HepG2 (cell line): ENCODE measurements around the gene FANCG. TPM values are rescaled to one million over a fixed set of nuclear protein-coding genes. Genes with fewer than 3 reads are reported as not detected.
A peak's percentile ranks its signal among the peaks of the same experiment; 100 is the strongest.

ENCODE experiments used
- ASH2L ChIP-seq: fragments of 300-600, 200-600 bp; sonication (generic); IDR thresholded peaks from 2 replicates; pipeline ENCODE4 v1.7.0; 2017; ENCODE audit warnings: low read depth, mild to moderate bottlenecking, moderate library complexity, mixed read lengths, low read length; ENCODE audit not compliant: insufficient read length
- BCLAF1 ChIP-seq: fragments of 450-650 bp; IDR thresholded peaks from 2 replicates; pipeline ENCODE4 v1.6.1; 2017; ENCODE audit warnings: mild to moderate bottlenecking
- CC2D1A ChIP-seq: sonication (generic); formaldehyde crosslinking; IDR thresholded peaks from 2 replicates; pipeline ENCODE4 v1.8.1; 2023; ENCODE audit warnings: mild to moderate bottlenecking, missing genetic modification reagents
- DDIT3 ChIP-seq: sonication (generic); formaldehyde crosslinking; IDR thresholded peaks from 2 replicates; pipeline ENCODE4 v1.4.0; 2020; ENCODE audit warnings: mild to moderate bottlenecking, missing genetic modification reagents
- EED ChIP-seq: sonication (generic); formaldehyde crosslinking; IDR thresholded peaks from 2 replicates; pipeline ENCODE4 v1.5.0; 2020; ENCODE audit warnings: mild to moderate bottlenecking, missing genetic modification reagents
- ELF4 ChIP-seq: sonication (generic); formaldehyde crosslinking; IDR thresholded peaks from 2 replicates; pipeline ENCODE4 v1.5.0; 2020; ENCODE audit warnings: missing genetic modification reagents, mild to moderate bottlenecking, moderate library complexity, borderline replicate concordance
- FOXJ3 ChIP-seq: sonication (generic); formaldehyde crosslinking; IDR thresholded peaks from 2 replicates; pipeline ENCODE4 v1.4.0; 2020; ENCODE audit warnings: missing genetic modification reagents, mild to moderate bottlenecking, borderline replicate concordance
- MTA1 ChIP-seq: sonication (generic); formaldehyde crosslinking; IDR thresholded peaks from 2 replicates; pipeline ENCODE4 v1.4.0; 2020; ENCODE audit warnings: missing genetic modification reagents, mild to moderate bottlenecking, borderline replicate concordance
- NFKBIZ ChIP-seq: IDR thresholded peaks from 2 replicates; pipeline ENCODE4 v1.6.1; 2018; ENCODE audit warnings: missing genetic modification reagents, missing compliant biosample characterization
- RARA ChIP-seq: IDR thresholded peaks from 2 replicates; pipeline ENCODE4 v1.6.1; 2016; ENCODE audit warnings: missing genetic modification reagents, missing compliant biosample characterization
- RELA ChIP-seq: sonication (generic); formaldehyde crosslinking; IDR thresholded peaks from 2 replicates; pipeline ENCODE4 v1.4.0; 2020; ENCODE audit warnings: missing genetic modification reagents
- SP1 ChIP-seq, 2 experiments: fragments of 450-650 bp in 1 of 2; sonication (generic) in 1 of 2; formaldehyde crosslinking in 1 of 2; IDR thresholded peaks; 2 replicates each; pipeline versions ENCODE4 v1.4.0 to v1.6.1; 2016 to 2020; ENCODE audit warnings: missing genetic modification reagents in 1 of 2
- SRSF9 ChIP-seq: fragments of 200-400 bp; formaldehyde crosslinking; IDR thresholded peaks from 2 replicates; pipeline ENCODE4 v1.6.1; 2018; ENCODE audit warnings: borderline replicate concordance, mild to moderate bottlenecking, low read depth, low read length; ENCODE audit not compliant: insufficient read depth, poor library complexity, severe bottlenecking
- TEAD2 ChIP-seq: sonication (generic); formaldehyde crosslinking; IDR thresholded peaks from 2 replicates; pipeline ENCODE4 v1.9.0; 2021; ENCODE audit warnings: missing genetic modification reagents
- WIZ ChIP-seq: sonication (generic); formaldehyde crosslinking; IDR thresholded peaks from 2 replicates; pipeline ENCODE4 v1.5.1; 2020; ENCODE audit warnings: mild to moderate bottlenecking, missing genetic modification reagents
- ZNF205 ChIP-seq: IDR thresholded peaks from 2 replicates; pipeline ENCODE4 v1.6.1; 2018; ENCODE audit warnings: missing biosample characterization, missing genetic modification reagents
- ZNF674 ChIP-seq: sonication (generic); formaldehyde crosslinking; IDR thresholded peaks from 2 replicates; pipeline ENCODE4 v1.5.0; 2020; ENCODE audit warnings: low read depth, mild to moderate bottlenecking, missing genetic modification reagents
- ZNF737 ChIP-seq: sonication (generic); formaldehyde crosslinking; IDR thresholded peaks from 2 replicates; pipeline ENCODE4 v1.5.0; 2020; ENCODE audit warnings: missing genetic modification reagents, mild to moderate bottlenecking, borderline replicate concordance
- ZNF777 ChIP-seq: sonication (generic); formaldehyde crosslinking; IDR thresholded peaks from 2 replicates; pipeline ENCODE4 v1.4.0; 2020; ENCODE audit warnings: missing genetic modification reagents
- ZNF784 ChIP-seq: sonication (generic); formaldehyde crosslinking; IDR thresholded peaks from 2 replicates; pipeline ENCODE4 v1.5.1; 2020; ENCODE audit warnings: missing genetic modification reagents, mild to moderate bottlenecking, borderline replicate concordance
- polyA plus RNA-seq, 8 experiments: library from polyadenylated mRNA; depleted of rRNA in 3 of 8; stranded (reverse) in 7 of 8; unstranded in 1 of 8; fragments of >200 nt; fragmentation: Illumina TruSeq in 4 of 8; extraction: Trizol in 4 of 8; gene quantifications; 2 replicates each; pipeline versions ENCODE4 v1.2.1 to v1.2.3, GENCODE V29; 2011 to 2016; ENCODE audit warnings: low read depth in 4 of 8, missing spikeins in 1 of 8, mixed read lengths in 1 of 8; ENCODE audit not compliant: insufficient read depth in 1 of 8
- total RNA-seq, 5 experiments: library from RNA; depleted of rRNA; stranded (reverse); fragments of >200 nt; fragmentation: Illumina TruSeq; extraction: Trizol; gene quantifications; 2 replicates each; pipeline ENCODE4 v1.2.3, GENCODE V29; 2016; ENCODE audit warnings: low read depth in 1 of 5
- TF ChIP-seq, protein P1 (sequence below): sonication (generic); formaldehyde crosslinking; IDR thresholded peaks from 2 replicates; pipeline ENCODE4 v1.9.0; 2021; ENCODE audit warnings: missing genetic modification reagents, mild to moderate bottlenecking, borderline replicate concordance
- TF ChIP-seq, protein P2 (sequence below): IDR thresholded peaks from 2 replicates; pipeline ENCODE4 v1.6.1; 2016; ENCODE audit warnings: missing biosample characterization, missing genetic modification reagents, low read depth

Gene FANCG
- total and polyA plus RNA-seq, 2 of the 13 experiments (the other 11 are each of a cell fraction or from before 2014, with no cell fraction given), result 14.4 to 45.1 TPM

DNA sequence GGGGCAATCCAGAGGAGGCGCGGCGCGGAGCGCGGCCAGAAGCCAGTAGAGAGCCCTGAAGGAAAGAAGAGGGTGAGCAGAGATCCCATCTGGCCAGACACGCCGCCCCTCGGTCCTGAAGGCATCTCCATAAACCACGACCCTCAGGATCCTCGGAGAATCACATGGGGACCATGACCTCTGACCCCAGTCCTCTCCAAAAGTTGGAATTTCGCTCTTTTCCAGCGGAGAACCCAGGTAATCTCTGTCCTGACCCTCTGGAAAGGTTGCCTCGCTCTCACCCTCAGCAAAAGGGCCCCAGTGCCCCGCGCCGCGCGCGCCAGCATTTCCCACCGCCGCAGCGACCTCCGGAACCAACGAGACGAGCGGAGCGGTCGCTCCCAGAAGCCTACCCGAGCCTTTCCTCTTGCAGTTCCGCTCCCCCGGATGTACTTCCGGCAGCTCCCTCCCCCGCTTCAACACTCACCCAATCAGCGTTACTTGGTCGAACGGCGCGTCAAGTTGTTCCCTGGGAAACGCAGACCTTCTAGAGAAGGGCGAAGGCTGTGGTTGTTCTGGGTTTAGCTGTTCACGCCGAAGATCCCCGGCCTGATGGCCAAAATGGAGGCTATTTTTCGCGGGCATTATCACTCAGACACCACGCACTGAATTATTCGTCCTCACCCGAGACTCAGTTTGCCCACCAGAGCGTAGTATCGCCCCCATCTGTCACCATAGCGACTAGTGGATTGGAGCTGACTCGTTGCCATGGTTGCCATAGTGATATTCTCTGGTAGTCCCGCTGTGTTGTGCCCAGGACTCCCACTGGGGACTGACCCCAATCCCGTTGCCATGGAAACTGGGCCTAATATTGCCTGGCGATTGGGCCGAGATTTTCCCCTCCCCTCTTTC is 23.3 kb upstream of the FANCG start, which contains the start of gene STOML2 (continued):
- TF ChIP-seq ELF4 (CRISPR knock-in tag) (peak; percentile 86; the same call in 1 of the 2 replicates), RARA (CRISPR knock-in tag) (peak; percentile 23; the same call in 1 of the 2 replicates), TEAD2 (CRISPR knock-in tag) (no peak), ZNF205 (CRISPR knock-in tag) (peak; percentile 84; the same call in 1 of the 2 replicates), SP1 (IDR thresholded peaks at IDR 0.05) (no peak), SP1 (CRISPR knock-in tag; IDR thresholded peaks at IDR 0.05) (peak; percentile 77), ZNF784 (CRISPR knock-in tag) (peak; percentile 78), CC2D1A (CRISPR knock-in tag) (no peak), ASH2L (peak; percentile 85), SRSF9 (no peak), RELA (CRISPR knock-in tag) (no peak), ZNF737 (CRISPR knock-in tag) (no peak), MTA1 (no peak), EED (CRISPR knock-in tag) (0 out of 2 replicates have a peak, but pooled peaks have one; percentile 67), FOXJ3 (CRISPR knock-in tag) (peak; percentile 55; the same call in 1 of the 2 replicates), ZNF777 (CRISPR knock-in tag) (peak; percentile 71), NFKBIZ (CRISPR knock-in tag) (no peak), ZNF674 (no peak), BCLAF1 (no peak), DDIT3 (no peak), WIZ (CRISPR knock-in tag) (peak; percentile 73; the same call in 1 of the 2 replicates)
- TF ChIP-seq, protein P1, sequence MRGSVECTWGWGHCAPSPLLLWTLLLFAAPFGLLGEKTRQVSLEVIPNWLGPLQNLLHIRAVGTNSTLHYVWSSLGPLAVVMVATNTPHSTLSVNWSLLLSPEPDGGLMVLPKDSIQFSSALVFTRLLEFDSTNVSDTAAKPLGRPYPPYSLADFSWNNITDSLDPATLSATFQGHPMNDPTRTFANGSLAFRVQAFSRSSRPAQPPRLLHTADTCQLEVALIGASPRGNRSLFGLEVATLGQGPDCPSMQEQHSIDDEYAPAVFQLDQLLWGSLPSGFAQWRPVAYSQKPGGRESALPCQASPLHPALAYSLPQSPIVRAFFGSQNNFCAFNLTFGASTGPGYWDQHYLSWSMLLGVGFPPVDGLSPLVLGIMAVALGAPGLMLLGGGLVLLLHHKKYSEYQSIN (CRISPR knock-in tag), result no peak
- TF ChIP-seq, protein P2, sequence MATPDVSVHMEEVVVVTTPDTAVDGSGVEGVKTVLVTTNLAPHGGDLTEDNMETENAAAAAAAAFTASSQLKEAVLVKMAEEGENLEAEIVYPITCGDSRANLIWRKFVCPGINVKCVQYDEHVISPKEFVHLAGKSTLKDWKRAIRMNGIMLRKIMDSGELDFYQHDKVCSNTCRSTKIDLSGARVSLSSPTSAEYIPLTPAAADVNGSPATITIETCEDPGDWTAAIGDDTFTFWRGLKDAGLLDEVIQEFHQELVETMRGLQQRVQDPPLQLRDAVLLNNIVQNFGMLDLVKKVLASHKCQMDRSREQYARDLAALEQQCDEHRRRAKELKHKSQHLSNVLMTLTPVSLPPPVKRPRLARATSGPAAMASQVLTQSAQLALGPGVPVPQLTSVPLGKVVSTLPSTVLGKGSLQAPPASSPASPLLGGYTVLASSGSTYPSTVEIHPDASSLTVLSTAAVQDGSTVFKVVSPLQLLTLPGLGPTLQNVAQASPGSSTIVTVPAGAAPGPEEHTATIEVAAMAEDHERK, result peak; percentile 32; the same call in 1 of the 2 replicates
